Measurements from ENCODE around the gene ACOT9. TPM values are rescaled to one million over a fixed set of nuclear protein-coding genes. Genes with fewer than 3 reads are reported as not detected.
"Not testable (repeated sequence)": the region's sequence is repeated elsewhere in the genome, so short reads cannot be mapped to it uniquely, and the experiment has no call there.

Gene ACOT9
- total RNA-seq, 2 donors from 2014 or later, result 85.4 to 92.3 TPM

- peak overlapping the region; percentile 29 to 40 for H3K4me3 Mint-ChIP-seq
- H3K4me1 Mint-ChIP-seq (ENCODE audit: low read depth), result peaks cover 9% of the 10 kb centered on the region
- peak; percentile 49 to 58 for DNase-seq
- H3K9me3 Mint-ChIP-seq, result no peaks in the 10 kb centered on the region
- H3K27ac Mint-ChIP-seq, result no peak overlapping the region
- H3K36me3 Mint-ChIP-seq (ENCODE audit: insufficient read depth in 2 of 2), result no peaks in the 10 kb centered on the region
- ATAC-seq (replicated peaks in 1 of 2), result peak; percentile 51 to 77
- peaks cover 6% of the 10 kb centered on the region for H3K27me3 Mint-ChIP-seq (ENCODE audit: low read depth)
These were observed 13.1 kb upstream of the ACOT9 start for GRCh38 chrX:23756165-23756564.

- Mint-ChIP-seq H3K36me3 (ENCODE audit: insufficient read depth in 2 of 2) (no peaks in the 10 kb centered on the region), H3K4me3 (no peak overlapping the region), H3K4me1 (ENCODE audit: low read depth) (peaks cover 9% of the 10 kb centered on the region), H3K27me3 (ENCODE audit: low read depth) (peaks cover 6% of the 10 kb centered on the region), H3K27ac (no peak overlapping the region), H3K9me3 (no peaks in the 10 kb centered on the region)
- DNase-seq, result no peak
- no peak for ATAC-seq (replicated peaks in 1 of 2)
These were observed 11.6 kb upstream of the ACOT9 start for GRCh38 chrX:23754664-23755063.

GRCh38 chrX:23752740-23753415, 9.8 kb upstream of the ACOT9 start:
- DNase-seq (no peak), ATAC-seq (replicated peaks in 1 of 2) (no peak)
- no peaks in the 10 kb centered on the region for H3K9me3 Mint-ChIP-seq
- H3K27me3 Mint-ChIP-seq (ENCODE audit: low read depth), result peaks cover 6% of the 10 kb centered on the region
- H3K4me1 Mint-ChIP-seq (ENCODE audit: low read depth), result peaks cover 9% of the 10 kb centered on the region
- no peaks in the 10 kb centered on the region for H3K36me3 Mint-ChIP-seq (ENCODE audit: insufficient read depth in 2 of 2)
- no peak overlapping the region for H3K4me3 Mint-ChIP-seq
- peak overlapping the region; percentile 44 for H3K27ac Mint-ChIP-seq

- ATAC-seq (replicated peaks in 1 of 2) (no peak), DNase-seq (no peak)
- Mint-ChIP-seq H3K27ac (no peak overlapping the region), H3K4me3 (no peak overlapping the region), H3K9me3 (no peaks in the 10 kb centered on the region), H3K4me1 (ENCODE audit: low read depth) (peaks cover 6% of the 10 kb centered on the region), H3K36me3 (ENCODE audit: insufficient read depth in 2 of 2) (no peaks in the 10 kb centered on the region), H3K27me3 (ENCODE audit: low read depth) (peaks cover 17% of the 10 kb centered on the region)
These were observed 6.5 kb upstream of the ACOT9 start for GRCh38 chrX:23749576-23749975.

GRCh38 chrX:23749129-23749528, 6.1 kb upstream of the ACOT9 start:
- Mint-ChIP-seq H3K9me3 (no peaks in the 10 kb centered on the region), H3K36me3 (ENCODE audit: insufficient read depth in 2 of 2) (no peaks in the 10 kb centered on the region), H3K27ac (no peak overlapping the region), H3K4me1 (ENCODE audit: low read depth) (peaks cover 6% of the 10 kb centered on the region), H3K27me3 (ENCODE audit: low read depth) (peaks cover 22% of the 10 kb centered on the region), H3K4me3 (no peak overlapping the region)
- ATAC-seq (replicated peaks in 1 of 2) (no peak), DNase-seq (no peak)

GRCh38 chrX:23745786-23746185, 2.7 kb upstream of the ACOT9 start:
- Mint-ChIP-seq H3K9me3 (no peaks in the 10 kb centered on the region), H3K36me3 (ENCODE audit: insufficient read depth in 2 of 2) (peaks cover 0 to 4% of the 10 kb centered on the region in 2 donors), H3K4me3 (no peak overlapping the region), H3K27ac (no peak overlapping the region), H3K27me3 (ENCODE audit: low read depth) (peaks cover 18% of the 10 kb centered on the region), H3K4me1 (ENCODE audit: low read depth) (peaks cover 12% of the 10 kb centered on the region)
- no peak for DNase-seq
- ATAC-seq (replicated peaks in 1 of 2), result no peak

- not testable (repeated sequence) for H3K36me3 Mint-ChIP-seq (ENCODE audit: insufficient read depth in 2 of 2); ATAC-seq (replicated peaks in 1 of 2)
These were observed 521 bp upstream of the ACOT9 start for GRCh38 chrX:23743623-23743971.

GRCh38 chrX:23742174-23742696, 841 bp downstream of the ACOT9 start:
- Mint-ChIP-seq H3K4me3 (peak overlapping the region; percentile 82 to 100), H3K27me3 (ENCODE audit: low read depth) (peaks cover 18% of the 10 kb centered on the region), H3K36me3 (ENCODE audit: insufficient read depth in 2 of 2) (peaks cover 0 to 6% of the 10 kb centered on the region in 2 donors), H3K27ac (peak overlapping the region; percentile 96), H3K4me1 (ENCODE audit: low read depth) (peaks cover 39% of the 10 kb centered on the region), H3K9me3 (no peaks in the 10 kb centered on the region)
- ATAC-seq (replicated peaks in 1 of 2) (peak; percentile 21), DNase-seq (peak; percentile 15 to 18)

More at GRCh38 chrX:23743623-23743971, 521 bp upstream of the ACOT9 start:
- peaks cover 30% of the 10 kb centered on the region for H3K4me1 Mint-ChIP-seq (ENCODE audit: low read depth)
- H3K4me3 Mint-ChIP-seq, result peak overlapping the region; percentile 82 to 100
- DNase-seq, H3K9me3 Mint-ChIP-seq: not testable (repeated sequence)
- H3K27ac Mint-ChIP-seq, result peak overlapping the region; percentile 80
- H3K27me3 Mint-ChIP-seq (ENCODE audit: low read depth), result peaks cover 18% of the 10 kb centered on the region

- Mint-ChIP-seq H3K36me3 (ENCODE audit: insufficient read depth in 2 of 2) (peaks cover 0 to 6% of the 10 kb centered on the region in 2 donors), H3K9me3 (no peaks in the 10 kb centered on the region), H3K27ac (peak overlapping the region; percentile 57), H3K4me1 (ENCODE audit: low read depth) (peaks cover 61% of the 10 kb centered on the region), H3K27me3 (ENCODE audit: low read depth) (no peaks in the 10 kb centered on the region), H3K4me3 (peak overlapping the region in 1 of 2 donors; percentile 30)
- no peak for DNase-seq
- ATAC-seq (replicated peaks in 1 of 2), result peak in 1 of 2 donors; percentile 37
These were observed 5.7 kb downstream of the ACOT9 start for GRCh38 chrX:23737413-23737812.

- H3K4me3 Mint-ChIP-seq, result peak overlapping the region; percentile 2 to 49
- DNase-seq, result no peak
- peaks cover 6 to 8% of the 10 kb centered on the region in 2 donors for H3K36me3 Mint-ChIP-seq (ENCODE audit: insufficient read depth in 2 of 2)
- H3K9me3 Mint-ChIP-seq, result no peaks in the 10 kb centered on the region
- H3K4me1 Mint-ChIP-seq (ENCODE audit: low read depth), result peaks cover 64% of the 10 kb centered on the region
- H3K27me3 Mint-ChIP-seq (ENCODE audit: low read depth), result no peaks in the 10 kb centered on the region
- no peak for ATAC-seq (replicated peaks in 1 of 2)
- H3K27ac Mint-ChIP-seq, result peak overlapping the region; percentile 65
These were observed 7.0 kb downstream of the ACOT9 start for GRCh38 chrX:23736030-23736429.

GRCh38 chrX:23732704-23733103, 10.4 kb downstream of the ACOT9 start:
- Mint-ChIP-seq H3K27me3 (ENCODE audit: low read depth) (no peaks in the 10 kb centered on the region), H3K36me3 (ENCODE audit: insufficient read depth in 2 of 2) (peaks cover 9 to 20% of the 10 kb centered on the region in 2 donors), H3K9me3 (no peaks in the 10 kb centered on the region), H3K4me1 (ENCODE audit: low read depth) (peaks cover 37% of the 10 kb centered on the region), H3K27ac (peak overlapping the region; percentile 97), H3K4me3 (peak overlapping the region; percentile 46 to 76)
- peak in 1 of 2 donors; percentile 9 for DNase-seq
- ATAC-seq (replicated peaks in 1 of 2), result peak; percentile 88 to 92

- DNase-seq (no peak), ATAC-seq (replicated peaks in 1 of 2) (no peak)
- Mint-ChIP-seq H3K9me3 (no peaks in the 10 kb centered on the region), H3K27me3 (ENCODE audit: low read depth) (no peaks in the 10 kb centered on the region), H3K36me3 (ENCODE audit: insufficient read depth in 2 of 2) (peaks cover 9 to 21% of the 10 kb centered on the region in 2 donors), H3K4me1 (ENCODE audit: low read depth) (peaks cover 37% of the 10 kb centered on the region), H3K4me3 (peak overlapping the region in 1 of 2 donors; percentile 67), H3K27ac (peak overlapping the region; percentile 82)
These were observed 11.1 kb downstream of the ACOT9 start for GRCh38 chrX:23731951-23732350.

GRCh38 chrX:23729214-23729613, 13.9 kb downstream of the ACOT9 start:
- peaks cover 26% of the 10 kb centered on the region for H3K4me1 Mint-ChIP-seq (ENCODE audit: low read depth)
- peaks cover 6% of the 10 kb centered on the region for H3K27me3 Mint-ChIP-seq (ENCODE audit: low read depth)
- H3K27ac Mint-ChIP-seq, result no peak overlapping the region
- no peak for ATAC-seq (replicated peaks in 1 of 2)
- DNase-seq, result no peak
- no peak overlapping the region for H3K4me3 Mint-ChIP-seq
- no peaks in the 10 kb centered on the region for H3K9me3 Mint-ChIP-seq
- H3K36me3 Mint-ChIP-seq (ENCODE audit: insufficient read depth in 2 of 2), result peaks cover 9 to 26% of the 10 kb centered on the region in 2 donors

- H3K4me1 Mint-ChIP-seq (ENCODE audit: low read depth), result peaks cover 7% of the 10 kb centered on the region
- ATAC-seq (replicated peaks in 1 of 2) (no peak), DNase-seq (no peak)
- no peak overlapping the region for H3K4me3 Mint-ChIP-seq
- peaks cover 6% of the 10 kb centered on the region for H3K27me3 Mint-ChIP-seq (ENCODE audit: low read depth)
- H3K27ac Mint-ChIP-seq, result no peak overlapping the region
- peaks cover 11 to 32% of the 10 kb centered on the region in 2 donors for H3K36me3 Mint-ChIP-seq (ENCODE audit: insufficient read depth in 2 of 2)
- no peaks in the 10 kb centered on the region for H3K9me3 Mint-ChIP-seq
These were observed 15.9 kb downstream of the ACOT9 start for GRCh38 chrX:23727206-23727605.
